Glutamatergic neuron (in vitro differentiated cells): ENCODE results near the gene MFN1. TPM values are rescaled to one million over a fixed set of nuclear protein-coding genes. Genes with fewer than 3 reads are reported as not detected.
A peak's percentile ranks its signal among the peaks of the same experiment; 100 is the strongest.

Experiments used
- DNase-seq: peaks from one replicate; pipeline ENCODE4 v3.0.0; 2022
- H3K27ac Mint-ChIP-seq: one replicate; pipeline ENCODE4 v1.8.0; 2020; ENCODE audit warnings: mild to moderate bottlenecking, mixed read lengths, inconsistent platforms; ENCODE audit not compliant: unreplicated experiment
- H3K27me3 Mint-ChIP-seq: one replicate; pipeline ENCODE4 v1.8.0; 2020; ENCODE audit warnings: mild to moderate bottlenecking, moderate library complexity, mixed read lengths, inconsistent platforms; ENCODE audit not compliant: unreplicated experiment
- H3K36me3 Mint-ChIP-seq: one replicate; pipeline ENCODE4 v1.8.0; 2020; ENCODE audit warnings: mild to moderate bottlenecking, mixed read lengths, inconsistent platforms; ENCODE audit not compliant: unreplicated experiment
- H3K4me1 Mint-ChIP-seq: one replicate; pipeline ENCODE4 v1.8.0; 2020; ENCODE audit warnings: mild to moderate bottlenecking, low read depth, mixed read lengths, inconsistent platforms; ENCODE audit not compliant: unreplicated experiment
- H3K4me3 Mint-ChIP-seq: one replicate; pipeline ENCODE4 v1.8.0; 2020; ENCODE audit warnings: mild to moderate bottlenecking, mixed read lengths, inconsistent platforms; ENCODE audit not compliant: unreplicated experiment
- H3K9me3 Mint-ChIP-seq: one replicate; pipeline ENCODE4 v1.8.0; 2020; ENCODE audit warnings: mild to moderate bottlenecking, moderate library complexity, mixed read lengths, inconsistent platforms; ENCODE audit not compliant: unreplicated experiment
- total RNA-seq: library from RNA; stranded (reverse); fragmentation: NEBNext Ultra II Directional; extraction: Animal tissue kit (Norgen Biotek cat#: 25700); gene quantifications from one replicate; pipeline ENCODE4 v1.2.1, GENCODE V29; 2021; ENCODE audit not compliant: unreplicated experiment
- TF ChIP-seq, protein P1 (sequence below): fragments of 200-600 bp; sonication (generic); IDR thresholded peaks from one replicate; pipeline ENCODE4 v1.5.0; 2021; ENCODE audit not compliant: partially characterized antibody, unreplicated experiment

MFN1 gene
- total RNA-seq, 1 donor from 2014 or later, result 80.5 TPM

DNA sequence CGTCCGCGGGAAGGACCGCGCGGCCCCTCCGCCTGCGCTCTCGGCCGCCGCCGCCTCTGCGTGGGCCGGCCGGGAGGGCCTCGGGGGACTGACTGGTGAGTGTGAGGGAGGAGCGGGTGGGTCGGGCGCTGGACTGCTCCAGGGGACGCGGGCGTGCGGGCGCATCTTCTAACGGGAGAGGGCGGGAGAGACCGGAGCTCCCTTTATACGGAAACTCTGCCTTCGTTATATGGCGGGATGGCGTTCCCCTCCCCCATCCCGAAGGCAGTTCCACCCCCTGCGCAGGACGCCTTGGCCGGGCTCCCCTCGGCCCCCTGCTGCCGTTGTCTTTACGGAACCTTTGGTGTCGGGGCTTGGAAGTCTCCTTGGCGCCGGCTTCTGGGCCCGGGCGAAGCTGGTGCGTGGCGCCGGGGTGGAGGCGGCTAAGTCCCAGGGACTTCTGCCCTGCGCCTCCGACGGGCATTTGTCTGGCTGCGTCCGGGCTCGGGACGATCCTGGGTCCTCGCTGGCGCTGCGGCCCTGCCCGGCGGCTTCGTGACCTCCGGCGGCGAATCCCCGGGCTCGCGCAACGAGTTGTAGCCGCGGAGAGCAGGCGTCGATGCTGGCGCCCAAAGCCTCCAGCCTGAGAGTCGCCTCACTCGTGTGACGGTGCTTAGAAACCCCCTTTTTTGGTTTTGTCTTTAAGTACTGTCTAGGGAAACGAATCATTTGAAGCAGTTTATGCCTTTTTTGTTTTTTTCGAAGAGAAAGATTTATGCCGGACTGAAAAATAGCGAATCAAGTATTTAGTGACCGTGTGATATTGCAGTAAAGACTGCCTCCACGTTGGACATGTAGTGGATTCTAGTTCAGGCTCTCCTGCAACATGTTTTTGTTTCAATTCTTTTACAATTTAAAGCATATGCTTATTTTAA lies 24.1 kb upstream of the MFN1 start:
- Mint-ChIP-seq H3K9me3 (no peaks in the 10 kb centered on the region), H3K27ac (peak overlapping the region; percentile 96), H3K27me3 (peaks cover 2% of the 10 kb centered on the region), H3K4me1 (peaks cover 16% of the 10 kb centered on the region), H3K36me3 (no peaks in the 10 kb centered on the region), H3K4me3 (peak overlapping the region; percentile 97)
- TF ChIP-seq, protein P1, sequence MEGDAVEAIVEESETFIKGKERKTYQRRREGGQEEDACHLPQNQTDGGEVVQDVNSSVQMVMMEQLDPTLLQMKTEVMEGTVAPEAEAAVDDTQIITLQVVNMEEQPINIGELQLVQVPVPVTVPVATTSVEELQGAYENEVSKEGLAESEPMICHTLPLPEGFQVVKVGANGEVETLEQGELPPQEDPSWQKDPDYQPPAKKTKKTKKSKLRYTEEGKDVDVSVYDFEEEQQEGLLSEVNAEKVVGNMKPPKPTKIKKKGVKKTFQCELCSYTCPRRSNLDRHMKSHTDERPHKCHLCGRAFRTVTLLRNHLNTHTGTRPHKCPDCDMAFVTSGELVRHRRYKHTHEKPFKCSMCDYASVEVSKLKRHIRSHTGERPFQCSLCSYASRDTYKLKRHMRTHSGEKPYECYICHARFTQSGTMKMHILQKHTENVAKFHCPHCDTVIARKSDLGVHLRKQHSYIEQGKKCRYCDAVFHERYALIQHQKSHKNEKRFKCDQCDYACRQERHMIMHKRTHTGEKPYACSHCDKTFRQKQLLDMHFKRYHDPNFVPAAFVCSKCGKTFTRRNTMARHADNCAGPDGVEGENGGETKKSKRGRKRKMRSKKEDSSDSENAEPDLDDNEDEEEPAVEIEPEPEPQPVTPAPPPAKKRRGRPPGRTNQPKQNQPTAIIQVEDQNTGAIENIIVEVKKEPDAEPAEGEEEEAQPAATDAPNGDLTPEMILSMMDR, result no peak
- peak; percentile 86 for DNase-seq

DNA sequence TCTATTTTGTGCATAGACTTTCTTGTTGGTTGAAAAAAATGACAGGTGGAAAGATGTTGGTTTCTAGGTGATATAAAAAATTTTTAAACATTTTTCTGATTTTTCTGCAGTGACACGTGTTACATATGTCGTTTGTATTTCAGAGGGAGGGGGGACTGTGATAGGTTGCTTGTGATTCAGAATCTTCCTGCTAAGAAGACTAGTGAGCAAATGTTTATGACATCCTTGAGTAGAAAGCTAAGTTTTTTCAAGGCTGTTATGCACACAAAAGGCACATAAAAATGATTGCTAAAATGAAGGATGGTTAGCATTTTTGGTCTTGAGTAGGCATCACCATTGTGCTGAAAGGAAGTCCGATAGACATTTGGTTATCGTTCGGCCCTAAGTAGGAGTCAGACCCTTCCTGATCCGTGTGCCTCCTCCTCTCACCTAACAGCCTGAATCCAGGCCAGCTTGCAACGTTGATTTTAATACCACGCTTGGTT lies 23.2 kb upstream of the MFN1 start:
- Mint-ChIP-seq H3K27ac (peak overlapping the region; percentile 82), H3K36me3 (no peaks in the 10 kb centered on the region), H3K9me3 (no peaks in the 10 kb centered on the region), H3K4me1 (peaks cover 16% of the 10 kb centered on the region), H3K27me3 (peaks cover 2% of the 10 kb centered on the region), H3K4me3 (peak overlapping the region; percentile 97)
- TF ChIP-seq, protein P1, result no peak
- no peak for DNase-seq

DNA sequence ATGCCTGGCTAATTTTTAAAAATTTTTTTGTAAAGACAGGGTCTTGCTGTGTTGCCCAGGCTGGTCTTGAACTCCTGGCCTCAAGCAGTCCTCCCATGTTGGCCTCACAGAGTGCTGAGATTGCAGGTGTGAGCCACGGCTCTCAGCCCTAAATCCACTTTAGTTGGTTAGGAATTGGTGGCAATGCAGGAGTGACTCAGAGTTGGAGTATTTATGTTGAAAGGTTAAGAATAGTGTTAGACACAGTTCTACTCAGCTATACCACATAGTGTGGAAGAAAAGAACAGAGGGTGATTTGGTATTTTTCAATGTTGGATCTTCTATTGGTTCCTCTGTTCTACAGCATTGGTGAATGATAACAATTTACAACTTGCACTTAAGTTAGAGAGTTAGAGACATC lies 17.1 kb upstream of the MFN1 start:
- no peak overlapping the region for H3K4me3 Mint-ChIP-seq
- no peaks in the 10 kb centered on the region for H3K27me3 Mint-ChIP-seq
- no peak overlapping the region for H3K27ac Mint-ChIP-seq
- no peak for DNase-seq
- H3K4me1 Mint-ChIP-seq, result no peaks in the 10 kb centered on the region
- no peaks in the 10 kb centered on the region for H3K36me3 Mint-ChIP-seq
- TF ChIP-seq, protein P1, result no peak
- H3K9me3 Mint-ChIP-seq, result no peaks in the 10 kb centered on the region

DNA sequence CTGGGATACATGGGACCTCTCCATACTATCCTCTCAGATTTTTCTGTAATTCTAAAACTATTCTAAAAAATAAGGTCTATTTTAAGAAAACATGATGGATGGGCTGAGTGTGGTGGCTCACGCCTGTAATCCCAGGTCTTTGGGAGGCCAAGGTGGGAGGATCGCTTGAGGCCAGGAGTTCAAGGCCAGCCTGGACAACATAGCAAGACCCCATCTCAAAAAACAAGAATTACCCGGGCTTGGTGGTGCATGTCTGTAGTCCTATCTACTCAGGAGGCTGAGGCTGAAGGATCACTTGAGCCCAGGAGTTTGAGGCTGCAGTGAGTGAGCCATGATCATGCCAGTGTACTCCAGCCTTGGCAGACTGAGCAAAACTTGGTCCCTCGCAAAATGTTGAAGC lies 15.3 kb upstream of the MFN1 start:
- TF ChIP-seq, protein P1, result no peak
- Mint-ChIP-seq H3K9me3 (no peaks in the 10 kb centered on the region), H3K27ac (no peak overlapping the region), H3K4me3 (no peak overlapping the region), H3K4me1 (no peaks in the 10 kb centered on the region), H3K36me3 (no peaks in the 10 kb centered on the region), H3K27me3 (no peaks in the 10 kb centered on the region)
- no peak for DNase-seq

DNA sequence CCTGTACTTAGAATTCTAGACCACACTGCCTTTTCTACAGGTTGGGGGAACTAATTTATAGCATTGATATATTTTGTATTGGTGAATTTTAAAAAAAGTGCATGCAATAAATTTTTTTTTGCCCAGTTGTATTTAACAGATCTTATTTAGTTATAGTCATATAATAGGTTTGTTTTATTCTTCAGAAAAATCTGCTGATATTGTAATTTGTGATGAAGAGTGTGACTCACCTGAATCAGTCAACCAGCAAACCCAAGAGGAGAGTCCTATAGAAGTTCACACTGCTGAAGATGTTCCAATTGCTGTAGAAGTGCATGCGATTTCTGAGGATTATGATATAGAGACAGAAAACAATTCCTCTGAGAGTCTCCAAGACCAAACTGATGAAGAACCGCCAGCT lies 14.4 kb upstream of the MFN1 start:
- Mint-ChIP-seq H3K36me3 (no peaks in the 10 kb centered on the region), H3K27ac (no peak overlapping the region), H3K4me3 (no peak overlapping the region), H3K9me3 (no peaks in the 10 kb centered on the region), H3K4me1 (no peaks in the 10 kb centered on the region), H3K27me3 (no peaks in the 10 kb centered on the region)
- DNase-seq, result no peak
- TF ChIP-seq, protein P1, result no peak
